HepG2 (cell line): ENCODE results near the gene AKR1A1. TPM values are rescaled to one million over a fixed set of nuclear protein-coding genes. Genes with fewer than 3 reads are reported as not detected.
A peak's percentile ranks its signal among the peaks of the same experiment; 100 is the strongest.

Experiments used
- ARID3A ChIP-seq: IDR thresholded peaks from 2 replicates; pipeline ENCODE4 v1.6.1; 2012; ENCODE audit warnings: low read depth, low read length, improper control_type of control experiment
- ATF4 ChIP-seq, 2 experiments: fragments of 450-650 bp in 1 of 2; sonication (generic) in 1 of 2; formaldehyde crosslinking; IDR thresholded peaks; 2 replicates each; pipeline versions ENCODE4 v1.5.0 to v1.8.0; 2020 to 2022; ENCODE audit warnings: mild to moderate bottlenecking in 1 of 2, missing genetic modification reagents in 1 of 2
- CCAR2 ChIP-seq: fragments of 200-400 bp; formaldehyde crosslinking; optimal IDR thresholded peaks from 2 replicates; pipeline ENCODE3; 2018; ENCODE audit warnings: low read depth, mild to moderate bottlenecking, low read length, moderate library complexity
- GPN1 ChIP-seq: sonication (generic); formaldehyde crosslinking; IDR thresholded peaks from 2 replicates; pipeline ENCODE4 v1.5.1; 2020; ENCODE audit warnings: missing genetic modification reagents, borderline replicate concordance
- PATZ1 ChIP-seq: sonication (generic); formaldehyde crosslinking; IDR thresholded peaks from 2 replicates; pipeline ENCODE4 v1.4.0; 2020; ENCODE audit warnings: missing genetic modification reagents
- POLR2AphosphoS5 ChIP-seq: IDR thresholded peaks from 2 replicates; pipeline ENCODE4 v1.6.1; 2012; ENCODE audit warnings: low read depth, low read length
- SALL1 ChIP-seq: sonication (generic); formaldehyde crosslinking; IDR thresholded peaks from 2 replicates; pipeline ENCODE4 v1.8.0; 2022; ENCODE audit warnings: mild to moderate bottlenecking, missing genetic modification reagents
- SPEN ChIP-seq: sonication (generic); formaldehyde crosslinking; IDR thresholded peaks from 2 replicates; pipeline ENCODE4 v1.5.1; 2020; ENCODE audit warnings: low read depth, mild to moderate bottlenecking, missing genetic modification reagents
- STAT6 ChIP-seq: sonication (generic); formaldehyde crosslinking; IDR thresholded peaks from 2 replicates; pipeline ENCODE4 v1.4.0; 2020; ENCODE audit warnings: missing genetic modification reagents, mild to moderate bottlenecking, borderline replicate concordance
- TCF12 ChIP-seq, 2 experiments: fragments of 450-650 bp in 1 of 2; sonication (generic) in 1 of 2; formaldehyde crosslinking in 1 of 2; IDR thresholded peaks; 2 replicates each; pipeline versions ENCODE4 v1.6.1 to v1.8.0; 2017 to 2022; ENCODE audit warnings: antibody characterized with exemption in 1 of 2, mild to moderate bottlenecking in 1 of 2, missing genetic modification reagents in 1 of 2, moderate library complexity in 1 of 2
- YY1 ChIP-seq: IDR thresholded peaks from 2 replicates; pipeline ENCODE4 v1.6.1; 2011; ENCODE audit warnings: low read length, low read depth, moderate library complexity, mild to moderate bottlenecking; ENCODE audit not compliant: insufficient read depth, insufficient replicate concordance
- ZNF180 ChIP-seq: sonication (generic); formaldehyde crosslinking; IDR thresholded peaks from 2 replicates; pipeline ENCODE4 v1.4.0; 2020; ENCODE audit warnings: low read depth, missing genetic modification reagents, borderline replicate concordance
- ZNF513 ChIP-seq: sonication (generic); formaldehyde crosslinking; conservative IDR thresholded peaks from 2 replicates; pipeline ENCODE4 v1.5.0; 2020; ENCODE audit warnings: missing genetic modification reagents
- ZNF639 ChIP-seq: conservative IDR thresholded peaks from 2 replicates; pipeline ENCODE4 v1.6.1; 2018; ENCODE audit warnings: missing genetic modification reagents
- ZNF879 ChIP-seq: sonication (generic); formaldehyde crosslinking; IDR thresholded peaks from 2 replicates; pipeline ENCODE4 v1.8.1; 2023; ENCODE audit warnings: missing genetic modification reagents
- polyA plus RNA-seq, 8 experiments: library from polyadenylated mRNA; depleted of rRNA in 3 of 8; stranded (reverse) in 7 of 8; unstranded in 1 of 8; fragments of >200 nt; fragmentation: Illumina TruSeq in 4 of 8; extraction: Trizol in 4 of 8; gene quantifications; 2 replicates each; pipeline versions ENCODE4 v1.2.1 to v1.2.3, GENCODE V29; 2011 to 2016; ENCODE audit warnings: low read depth in 4 of 8, missing spikeins in 1 of 8, mixed read lengths in 1 of 8; ENCODE audit not compliant: insufficient read depth in 1 of 8
- total RNA-seq, 5 experiments: library from RNA; depleted of rRNA; stranded (reverse); fragments of >200 nt; fragmentation: Illumina TruSeq; extraction: Trizol; gene quantifications; 2 replicates each; pipeline ENCODE4 v1.2.3, GENCODE V29; 2016; ENCODE audit warnings: low read depth in 1 of 5

The AKR1A1 gene
- total and polyA plus RNA-seq, 2 of the 13 experiments (the other 11 are each of a cell fraction or from before 2014, with no cell fraction given), result 181 to 217 TPM

GRCh38 chr1:45583666-45584350 lies 33.2 kb downstream of the AKR1A1 start, which contains the start of gene NASP (continued):
- TF ChIP-seq ZNF639 (CRISPR knock-in tag), result 0 out of 2 replicates have a peak, but pooled peaks have one; percentile 48
- peak; percentile 68; the same call in 1 of the 2 replicates for TF ChIP-seq ZNF879
- TF ChIP-seq YY1, result no peak
- no peak for TF ChIP-seq STAT6 (CRISPR knock-in tag)
- peak in 1 of 2 experiments; percentile 39; a peak in 1 of 4 replicates for TF ChIP-seq ATF4 (CRISPR knock-in tag; IDR thresholded peaks at IDR 0.05)
- TF ChIP-seq POLR2AphosphoS5, result peak; percentile 98
- peak; percentile 38; the same call in 1 of the 2 replicates for TF ChIP-seq SALL1 (CRISPR knock-in tag)
- TF ChIP-seq ARID3A, result no peak
- no peak for TF ChIP-seq ZNF180
- TF ChIP-seq CCAR2, result no peak
- TF ChIP-seq PATZ1 (CRISPR knock-in tag), result peak; percentile 81; the same call in 1 of the 2 replicates
- no peak for TF ChIP-seq TCF12 (IDR thresholded peaks at IDR 0.05)
- TF ChIP-seq TCF12 (CRISPR knock-in tag; IDR thresholded peaks at IDR 0.05), result 0 out of 2 replicates have a peak, but pooled peaks have one; percentile 20
- no peak for TF ChIP-seq SPEN (CRISPR knock-in tag)
- TF ChIP-seq ZNF513 (CRISPR knock-in tag), result peak; percentile 64; the same call in 1 of the 2 replicates
- no peak for TF ChIP-seq GPN1 (CRISPR knock-in tag)
